Activated CD4-positive, alpha-beta T cell treated with anti-CD3 and anti-CD28 coated beads, Interleukin-10, Interleukin-2, amounts not matched to agents 100 ng/mL and 50 ng/mL, durations not matched to agents 16 hours and 8 hours (primary cell): ENCODE measurements around the gene HS1BP3.

Source experiments
- DNase-seq: peaks from one replicate; pipeline ENCODE4 v3.0.0-alpha.2; 2020

HS1BP3 gene

GRCh38 chr2:20615466-20616241, 35.2 kb downstream of the HS1BP3 start:
- no peak for DNase-seq

GRCh38 chr2:20615068-20615465, 35.8 kb downstream of the HS1BP3 start:
- DNase-seq: no peak

GRCh38 chr2:20614201-20615067, 36.5 kb downstream of the HS1BP3 start:
- DNase-seq: no peak

- DNase-seq: no peak
These were observed 37.7 kb downstream of the HS1BP3 start for GRCh38 chr2:20612925-20613916.

GRCh38 chr2:20611844-20612356, 39.0 kb downstream of the HS1BP3 start:
- DNase-seq: no peak

- no peak for DNase-seq
These were observed 39.6 kb downstream of the HS1BP3 start for GRCh38 chr2:20611077-20611843.

- DNase-seq: no peak
These were observed 40.9 kb downstream of the HS1BP3 start for GRCh38 chr2:20609995-20610357.

GRCh38 chr2:20609349-20609994, 41.4 kb downstream of the HS1BP3 start:
- no peak for DNase-seq

- no peak for DNase-seq
These were observed 42.1 kb downstream of the HS1BP3 start for GRCh38 chr2:20608666-20609348.

- no peak for DNase-seq
These were observed 43.5 kb downstream of the HS1BP3 start for GRCh38 chr2:20607446-20607845.

GRCh38 chr2:20606198-20606597, 44.7 kb downstream of the HS1BP3 start:
- DNase-seq: no peak

- DNase-seq: no peak
These were observed 45.9 kb downstream of the HS1BP3 start for GRCh38 chr2:20604951-20605381.

- no peak for DNase-seq
These were observed 46.4 kb downstream of the HS1BP3 start for GRCh38 chr2:20604401-20604911.

- no peak for DNase-seq
These were observed 47.1 kb downstream of the HS1BP3 start for GRCh38 chr2:20603791-20604190.

GRCh38 chr2:20602803-20603202, 48.1 kb downstream of the HS1BP3 start:
- no peak for DNase-seq

- DNase-seq: no peak
These were observed 50.1 kb downstream of the HS1BP3 start for GRCh38 chr2:20600756-20601325.

GRCh38 chr2:20599861-20600461, 50.9 kb downstream of the HS1BP3 start:
- no peak for DNase-seq

- no peak for DNase-seq
These were observed 51.8 kb downstream of the HS1BP3 start for GRCh38 chr2:20599001-20599600.

- no peak for DNase-seq
These were observed 53.1 kb downstream of the HS1BP3 start for GRCh38 chr2:20597860-20598183.
